Fibroblast of mammary gland (primary cell): ENCODE data around the gene CLPSL2.

Experiments used
- DNase-seq: peaks from one replicate; pipeline ENCODE4 v3.0.0-alpha.2; 2010; ENCODE audit warnings: low read depth
- H3K4me3 ChIP-seq: 2 replicates; pipeline ENCODE4 v1.5.1; 2011; ENCODE audit warnings: low read depth, mild to moderate bottlenecking, low read length, moderate library complexity; ENCODE audit not compliant: control insufficient read depth
- TF ChIP-seq, protein P1 (sequence below): conservative IDR thresholded peaks from 2 replicates; pipeline ENCODE4 v1.5.1; 2011; ENCODE audit warnings: low read depth, low read length, inconsistent platforms; ENCODE audit not compliant: control insufficient read depth, insufficient read depth

The CLPSL2 gene

DNA sequence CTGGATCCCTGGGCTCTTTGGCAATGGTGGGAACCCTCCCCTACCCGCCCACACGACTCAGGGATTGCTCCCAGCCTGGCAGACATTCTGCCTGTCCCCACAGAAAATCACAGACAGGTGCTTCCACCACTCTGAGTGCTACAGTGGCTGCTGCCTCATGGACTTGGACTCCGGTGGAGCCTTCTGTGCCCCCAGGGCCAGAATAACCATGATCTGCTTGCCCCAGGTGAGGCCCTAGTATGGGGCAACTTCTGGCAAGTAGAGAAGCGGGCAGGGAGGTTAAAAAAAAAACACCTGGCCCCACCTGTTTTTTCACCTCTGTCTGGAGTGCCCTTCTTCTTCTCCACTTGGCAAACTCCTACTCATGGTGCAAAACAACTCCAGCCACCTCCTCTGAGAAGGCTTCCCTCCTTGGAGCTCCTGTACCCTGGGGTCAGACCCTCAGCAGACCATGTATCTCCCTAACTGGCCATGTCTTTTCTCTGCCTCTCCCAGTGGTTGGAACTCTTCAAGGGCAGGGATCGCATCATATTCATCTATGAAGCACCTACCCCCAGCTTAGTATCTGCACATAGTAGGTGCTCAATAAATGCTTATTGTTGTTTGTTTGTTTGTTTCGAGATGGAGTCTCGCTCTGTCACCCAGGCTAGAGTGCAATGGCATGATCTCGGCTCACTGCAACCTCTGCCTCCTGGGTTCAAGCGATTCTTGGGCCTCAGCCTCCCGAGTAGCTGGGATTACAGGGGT lies 1.1 kb downstream of the CLPSL2 start:
- DNase-seq, result no peak
- TF ChIP-seq, protein P1, sequence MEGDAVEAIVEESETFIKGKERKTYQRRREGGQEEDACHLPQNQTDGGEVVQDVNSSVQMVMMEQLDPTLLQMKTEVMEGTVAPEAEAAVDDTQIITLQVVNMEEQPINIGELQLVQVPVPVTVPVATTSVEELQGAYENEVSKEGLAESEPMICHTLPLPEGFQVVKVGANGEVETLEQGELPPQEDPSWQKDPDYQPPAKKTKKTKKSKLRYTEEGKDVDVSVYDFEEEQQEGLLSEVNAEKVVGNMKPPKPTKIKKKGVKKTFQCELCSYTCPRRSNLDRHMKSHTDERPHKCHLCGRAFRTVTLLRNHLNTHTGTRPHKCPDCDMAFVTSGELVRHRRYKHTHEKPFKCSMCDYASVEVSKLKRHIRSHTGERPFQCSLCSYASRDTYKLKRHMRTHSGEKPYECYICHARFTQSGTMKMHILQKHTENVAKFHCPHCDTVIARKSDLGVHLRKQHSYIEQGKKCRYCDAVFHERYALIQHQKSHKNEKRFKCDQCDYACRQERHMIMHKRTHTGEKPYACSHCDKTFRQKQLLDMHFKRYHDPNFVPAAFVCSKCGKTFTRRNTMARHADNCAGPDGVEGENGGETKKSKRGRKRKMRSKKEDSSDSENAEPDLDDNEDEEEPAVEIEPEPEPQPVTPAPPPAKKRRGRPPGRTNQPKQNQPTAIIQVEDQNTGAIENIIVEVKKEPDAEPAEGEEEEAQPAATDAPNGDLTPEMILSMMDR, result no peak
- no peak overlapping the region for H3K4me3 ChIP-seq

DNA sequence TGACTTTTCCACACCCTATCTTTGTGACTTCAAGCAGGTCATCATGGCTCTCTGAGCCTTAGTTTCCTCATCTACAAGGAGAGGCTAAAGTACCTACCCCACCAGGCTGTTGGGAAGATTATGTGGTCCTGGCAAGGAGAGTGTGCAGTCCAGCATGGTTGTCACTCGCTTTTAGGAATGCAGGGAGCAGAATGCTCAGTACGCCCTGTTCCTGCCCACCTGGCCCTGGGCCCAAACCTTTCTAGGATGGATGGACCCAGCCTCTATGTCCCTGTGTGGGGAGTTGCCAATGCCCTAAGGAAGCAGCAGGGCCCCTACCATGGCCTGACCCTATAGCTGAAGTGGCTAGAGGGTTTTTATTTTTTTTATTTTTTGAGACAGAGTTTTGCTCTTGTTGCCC lies 2.0 kb downstream of the CLPSL2 start:
- TF ChIP-seq, protein P1, result no peak
- H3K4me3 ChIP-seq, result no peak overlapping the region
- no peak for DNase-seq

DNA sequence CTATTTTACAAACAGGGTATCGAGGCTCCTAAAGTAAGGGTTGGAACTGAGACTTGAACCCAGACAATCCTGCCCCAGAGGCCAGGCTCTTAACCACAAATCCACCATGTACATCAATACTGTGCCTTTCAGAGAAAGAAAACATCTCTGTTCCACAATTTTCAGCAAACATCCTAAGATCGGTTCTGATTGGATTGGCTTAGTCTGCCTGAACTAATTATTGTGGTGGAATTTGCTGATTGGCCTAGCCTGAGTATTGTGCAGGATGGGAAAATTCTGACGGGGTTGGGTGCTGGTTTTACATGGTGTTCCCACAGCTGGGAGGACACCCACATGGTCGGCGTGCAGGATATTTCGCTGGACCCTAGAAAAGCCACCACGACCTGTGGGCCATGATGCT lies 4.3 kb downstream of the CLPSL2 start, which contains the start of gene CLPSL1:
CLPSL1 (plus strand) TSS at position 301 of the 400 bp plus-strand sequence; CDS start at position 393, 92 bp downstream.
- no peak for DNase-seq
- TF ChIP-seq, protein P1, result no peak
- H3K4me3 ChIP-seq, result no peak within 1 kb of the TSS

DNA sequence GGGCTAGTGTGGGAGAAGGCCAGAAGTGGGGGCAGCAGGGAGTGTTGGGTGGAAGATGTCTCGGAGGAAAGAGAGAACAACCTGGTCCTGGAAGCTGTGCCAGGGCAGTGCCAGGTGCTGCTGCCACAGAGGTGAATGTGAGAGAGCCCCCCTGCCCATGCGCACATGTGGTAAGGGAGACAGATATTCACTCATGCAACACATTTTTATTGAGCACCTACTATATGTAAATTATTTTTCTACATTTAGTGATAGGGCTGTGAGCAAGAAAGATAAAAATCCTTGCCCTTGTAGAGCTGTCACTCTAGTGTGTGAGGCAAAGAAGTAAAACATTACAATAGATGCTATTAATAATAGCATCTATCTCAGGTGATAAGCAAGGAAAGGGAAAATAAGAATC lies 4.9 kb downstream of the CLPSL2 start:
- TF ChIP-seq, protein P1, result no peak
- DNase-seq, result no peak
- no peak overlapping the region for H3K4me3 ChIP-seq

DNA sequence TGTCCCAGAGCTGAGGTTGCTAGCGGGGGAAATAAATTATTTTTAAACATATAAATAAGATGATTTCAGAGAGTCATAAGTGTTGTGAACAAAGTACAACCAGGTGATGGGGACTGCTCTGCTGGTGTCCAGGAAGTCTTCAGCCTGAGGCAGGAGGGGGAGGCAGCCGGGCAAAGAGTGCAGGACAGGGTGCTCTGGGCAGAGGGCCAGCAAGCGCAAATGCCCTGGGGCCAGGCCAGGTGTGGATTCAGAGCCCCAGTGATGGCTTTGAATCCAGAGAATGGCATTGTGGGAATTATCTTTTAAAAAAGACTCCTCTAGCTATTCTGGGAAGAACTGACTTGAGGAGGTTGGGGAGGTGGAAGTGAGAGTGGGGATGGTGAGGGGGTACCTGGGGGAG lies 6.0 kb downstream of the CLPSL2 start:
- TF ChIP-seq, protein P1, result no peak
- no peak overlapping the region for H3K4me3 ChIP-seq
- DNase-seq, result no peak

DNA sequence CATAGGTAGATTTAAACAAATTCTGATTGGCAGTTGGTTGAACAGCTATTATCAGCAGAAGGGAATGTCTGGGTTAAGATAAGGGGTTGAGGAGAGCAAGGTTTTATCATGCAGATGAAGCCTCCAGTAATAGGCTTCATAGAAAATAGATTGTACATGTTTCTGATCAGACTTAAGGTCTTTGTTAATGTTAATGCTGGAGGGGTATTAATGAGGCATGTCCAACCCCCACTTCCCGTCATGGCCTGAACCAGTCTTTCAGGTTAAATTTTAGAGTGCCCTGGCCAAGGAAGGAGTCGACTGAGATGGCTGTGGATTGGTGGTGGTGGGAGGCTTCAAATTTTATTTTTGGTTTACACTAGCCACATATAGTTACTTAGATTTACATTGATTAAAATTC lies 7.8 kb downstream of the CLPSL2 start:
- TF ChIP-seq, protein P1, result no peak
- no peak overlapping the region for H3K4me3 ChIP-seq
- DNase-seq, result no peak
